GM12873 (cell line): Measurements from ENCODE around the gene SLC19A1.

Source experiments
- CTCF ChIP-seq: IDR thresholded peaks from 2 replicates; pipeline ENCODE4 v1.5.1; 2012; ENCODE audit warnings: low read depth, mild to moderate bottlenecking, moderate library complexity, low read length, control low read depth; ENCODE audit not compliant: insufficient read depth; ENCODE audit errors: missing control alignments

The SLC19A1 gene

GRCh38 chr21:45588086-45588825 is 46.0 kb upstream of the SLC19A1 start:
- TF ChIP-seq CTCF = no peak

GRCh38 chr21:45586289-45586858 is 44.1 kb upstream of the SLC19A1 start:
- no peak for TF ChIP-seq CTCF

DNA sequence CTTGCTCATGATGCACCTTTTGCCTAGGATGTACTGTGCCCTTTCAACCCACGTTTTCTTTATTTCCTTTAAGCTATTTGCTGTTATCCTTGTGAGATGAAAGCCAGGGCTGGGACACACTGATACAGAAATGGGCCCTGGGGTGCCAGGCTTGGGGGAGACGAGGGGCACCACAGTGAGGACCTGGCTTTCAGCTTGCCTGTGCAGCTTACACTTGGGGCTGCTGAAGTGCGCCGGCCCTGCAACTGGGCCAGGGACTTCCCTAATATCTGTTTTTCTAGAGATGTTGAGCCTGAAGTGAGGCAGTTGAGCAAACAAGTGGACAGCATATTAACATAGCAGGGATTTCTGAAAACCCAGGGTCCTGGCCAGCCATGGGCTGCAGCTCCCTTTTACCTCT is 42.5 kb upstream of the SLC19A1 start:
- no peak for TF ChIP-seq CTCF

GRCh38 chr21:45583831-45584509 is 41.7 kb upstream of the SLC19A1 start:
- no peak for TF ChIP-seq CTCF

DNA sequence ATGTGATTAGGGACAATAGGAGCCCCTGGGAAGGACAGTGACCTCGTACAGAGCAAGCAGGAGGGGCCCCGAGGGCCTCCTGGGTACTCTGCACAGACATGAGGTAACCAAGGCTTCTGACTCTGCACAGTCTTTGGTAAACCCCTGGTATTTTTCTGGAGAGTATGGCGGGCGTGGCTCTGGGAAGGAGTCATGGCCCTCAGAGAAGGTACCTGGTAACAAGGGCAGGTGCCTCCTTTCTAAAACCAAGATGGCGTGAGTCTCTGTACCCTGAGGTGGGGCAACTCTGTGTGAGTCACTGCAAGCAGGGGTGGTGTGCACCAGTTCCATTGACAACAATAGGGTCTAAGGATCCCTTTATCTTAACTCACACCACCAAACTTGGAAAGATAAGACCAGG is 39.9 kb upstream of the SLC19A1 start:
- TF ChIP-seq CTCF = no peak

- TF ChIP-seq CTCF = no peak
These were observed 39.1 kb upstream of the SLC19A1 start for GRCh38 chr21:45581322-45581712.

DNA sequence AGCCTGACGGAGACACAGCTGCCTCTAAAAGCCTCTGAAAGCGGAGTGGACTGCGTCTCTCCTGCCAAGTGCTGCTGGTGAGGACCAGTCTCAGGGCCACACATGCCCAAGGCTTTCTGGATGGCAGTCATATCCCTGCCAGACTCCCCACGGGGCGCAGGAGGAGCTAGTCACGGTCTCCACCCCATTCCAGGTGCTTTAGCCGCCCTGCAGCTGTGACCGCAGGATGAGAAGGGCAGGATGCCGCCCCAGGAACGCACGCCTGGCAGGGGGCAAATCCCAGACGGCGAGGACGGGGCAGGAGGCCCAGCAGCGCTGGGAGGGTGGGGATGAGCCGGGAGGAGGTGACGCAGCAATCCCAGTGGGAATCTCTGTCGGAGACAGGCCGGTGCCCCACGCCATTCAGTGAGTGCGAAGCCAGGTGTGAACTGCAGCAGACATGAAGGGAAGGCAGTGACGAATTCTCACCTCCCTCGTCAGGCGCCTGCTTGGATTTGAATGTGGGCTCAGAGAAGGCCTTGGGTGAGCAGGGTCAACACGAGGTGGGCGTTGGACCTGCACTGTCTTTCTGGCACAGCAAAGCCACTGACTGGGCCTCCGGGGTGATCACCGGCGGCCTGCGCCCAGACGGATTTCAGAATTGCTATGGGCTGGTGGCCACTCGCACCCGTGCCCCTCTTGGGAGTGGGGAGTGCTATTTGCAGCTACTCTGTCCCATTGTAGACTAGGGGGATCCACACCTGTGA is 38.5 kb upstream of the SLC19A1 start:
- no peak for TF ChIP-seq CTCF
